ENCODE measurements around the gene OR12D1.

- no peak for TF ChIP-seq EZH2 (IDR thresholded peaks at IDR 0.05; ENCODE audit: insufficient read depth, poor library complexity, severe bottlenecking)
- TF ChIP-seq EZH2phosphoT487 (IDR thresholded peaks at IDR 0.05; ENCODE audit: insufficient read depth, low read depth): no peak
Measured at GRCh38 chr6:29399525-29399924, 15.2 kb upstream of the OR12D1 start.

Measured in GM23248 (cell line).